ENCODE results near the gene ZBTB22.
"Not testable (repeated sequence)": the region's sequence is repeated elsewhere in the genome, so short reads cannot be mapped to it uniquely, and the experiment has no call there.

The ZBTB22 gene

GRCh38 chr6:33317669-33318425 is at the start of gene ZBTB22:
Gene ZBTB22 (minus strand): TSS chr6:33317744. CDS start chr6:33316916, 828 bp downstream.
- peak; percentile 91 for DNase-seq (ENCODE audit: low read depth in 2 of 2)

- DNase-seq (ENCODE audit: low read depth in 2 of 2): no peak
Observed at GRCh38 chr6:33367009-33367714, 49.6 kb upstream of the ZBTB22 start.

GRCh38 chr6:33365206-33365971 is 47.8 kb upstream of the ZBTB22 start:
- not testable (repeated sequence) for DNase-seq (ENCODE audit: low read depth in 2 of 2)

GRCh38 chr6:33364475-33365205 is 47.1 kb upstream of the ZBTB22 start:
- DNase-seq (ENCODE audit: low read depth in 2 of 2): not testable (repeated sequence)

- DNase-seq (ENCODE audit: low read depth in 2 of 2): not testable (repeated sequence)
Observed at GRCh38 chr6:33363486-33363885, 45.9 kb upstream of the ZBTB22 start.

- DNase-seq (ENCODE audit: low read depth in 2 of 2): no peak
Observed at GRCh38 chr6:33359331-33359730, 41.8 kb upstream of the ZBTB22 start.

GRCh38 chr6:33357160-33357871 is 39.8 kb upstream of the ZBTB22 start:
- not testable (repeated sequence) for DNase-seq (ENCODE audit: low read depth in 2 of 2)

- no peak for DNase-seq (ENCODE audit: low read depth in 2 of 2)
Observed at GRCh38 chr6:33356295-33356694, 38.8 kb upstream of the ZBTB22 start.

GRCh38 chr6:33355860-33356259 is 38.3 kb upstream of the ZBTB22 start:
- DNase-seq (ENCODE audit: low read depth in 2 of 2): not testable (repeated sequence)

GRCh38 chr6:33347816-33348215 is 30.3 kb upstream of the ZBTB22 start:
- no peak for DNase-seq (ENCODE audit: low read depth in 2 of 2)

GRCh38 chr6:33346972-33347371 is 29.4 kb upstream of the ZBTB22 start:
- not testable (repeated sequence) for DNase-seq (ENCODE audit: low read depth in 2 of 2)

- peak; percentile 32 to 34 for DNase-seq (ENCODE audit: low read depth in 2 of 2)
Observed at GRCh38 chr6:33344701-33345697, 27.5 kb upstream of the ZBTB22 start.

- DNase-seq (ENCODE audit: low read depth in 2 of 2): no peak
Observed at GRCh38 chr6:33343953-33344611, 26.5 kb upstream of the ZBTB22 start.

- DNase-seq (ENCODE audit: low read depth in 2 of 2): not testable (repeated sequence)
Observed at GRCh38 chr6:33343606-33343952, 26.0 kb upstream of the ZBTB22 start.

- no peak for DNase-seq (ENCODE audit: low read depth in 2 of 2)
Observed at GRCh38 chr6:33339193-33339592, 21.6 kb upstream of the ZBTB22 start.

GRCh38 chr6:33336495-33336894 is 19.0 kb upstream of the ZBTB22 start:
- DNase-seq (ENCODE audit: low read depth in 2 of 2): no peak

GRCh38 chr6:33335916-33336315 is 18.4 kb upstream of the ZBTB22 start:
- DNase-seq (ENCODE audit: low read depth in 2 of 2): no peak

- DNase-seq (ENCODE audit: low read depth in 2 of 2): no peak
Observed at GRCh38 chr6:33333666-33334065, 16.1 kb upstream of the ZBTB22 start.

GRCh38 chr6:33330736-33331135 is 13.2 kb upstream of the ZBTB22 start:
- DNase-seq (ENCODE audit: low read depth in 2 of 2): no peak
